Stimulated activated CD8-positive, alpha-beta memory T cell treated with anti-CD3 and anti-CD28 coated beads, Interleukin-15, amount 100 ng/mL, for 1 hour (primary cell): ENCODE measurements around the gene BMAL2.

Source experiments
- DNase-seq: peaks from one replicate; pipeline ENCODE4 v3.0.0-alpha.2; 2020; ENCODE audit warnings: low read depth

BMAL2 gene

DNA sequence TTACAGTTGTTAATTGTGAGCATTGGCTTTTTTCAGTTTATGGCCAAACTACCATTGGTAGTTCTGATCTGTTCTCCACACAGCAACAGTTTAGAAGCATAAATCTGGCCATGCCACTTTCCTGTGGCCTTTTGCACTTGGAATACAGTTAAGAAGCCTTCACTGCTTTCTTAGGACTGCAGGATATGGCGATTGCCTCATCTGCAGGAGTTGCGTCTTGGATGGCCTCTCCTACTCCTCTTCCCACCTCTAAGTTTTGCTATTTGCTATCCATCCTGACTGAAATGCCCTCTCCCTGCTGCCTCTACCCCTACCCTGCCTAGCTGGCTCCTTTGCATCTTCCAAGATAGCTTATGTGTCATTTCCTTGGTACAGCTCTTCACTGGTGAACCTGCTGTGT is 12.8 kb upstream of the BMAL2 start:
- DNase-seq: no peak

DNA sequence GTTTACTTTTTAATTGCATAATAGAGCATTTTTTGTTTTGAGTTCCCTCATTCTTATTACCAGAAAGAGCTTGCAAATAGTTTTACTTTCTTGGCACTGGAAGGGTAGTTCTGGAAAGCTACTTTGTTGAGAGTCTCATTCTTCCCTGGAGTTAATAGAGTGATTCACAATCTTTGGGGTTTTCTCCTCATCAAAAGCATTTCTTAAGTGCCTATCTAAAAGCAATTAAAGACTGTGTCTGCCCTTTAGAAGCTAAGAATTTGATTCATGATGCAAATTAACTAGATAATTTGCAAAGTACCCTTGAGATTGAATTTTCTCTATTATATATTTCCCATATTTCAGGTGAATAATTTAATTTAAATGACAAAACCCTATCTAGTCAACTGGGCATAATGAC is 8.1 kb upstream of the BMAL2 start:
- no peak for DNase-seq

DNA sequence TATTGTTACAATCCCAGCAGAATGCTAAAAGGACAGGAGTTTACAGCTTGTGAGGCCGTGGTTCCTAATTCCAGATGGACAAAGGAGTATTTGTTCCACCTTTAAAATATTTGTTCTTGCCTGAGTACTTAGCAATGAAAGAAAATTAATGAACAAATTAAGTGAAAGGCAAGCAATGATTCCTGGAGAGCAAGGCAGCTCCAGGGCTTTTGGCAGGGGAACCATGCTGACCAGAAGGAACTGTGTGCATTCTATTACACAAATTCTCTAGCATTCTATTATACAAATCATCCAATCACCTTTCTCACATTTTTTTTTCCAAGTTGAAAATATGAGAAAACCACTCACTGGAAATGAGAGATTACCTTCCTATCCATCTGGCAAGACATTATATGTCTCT is 1.8 kb upstream of the BMAL2 start:
- DNase-seq: no peak

DNA sequence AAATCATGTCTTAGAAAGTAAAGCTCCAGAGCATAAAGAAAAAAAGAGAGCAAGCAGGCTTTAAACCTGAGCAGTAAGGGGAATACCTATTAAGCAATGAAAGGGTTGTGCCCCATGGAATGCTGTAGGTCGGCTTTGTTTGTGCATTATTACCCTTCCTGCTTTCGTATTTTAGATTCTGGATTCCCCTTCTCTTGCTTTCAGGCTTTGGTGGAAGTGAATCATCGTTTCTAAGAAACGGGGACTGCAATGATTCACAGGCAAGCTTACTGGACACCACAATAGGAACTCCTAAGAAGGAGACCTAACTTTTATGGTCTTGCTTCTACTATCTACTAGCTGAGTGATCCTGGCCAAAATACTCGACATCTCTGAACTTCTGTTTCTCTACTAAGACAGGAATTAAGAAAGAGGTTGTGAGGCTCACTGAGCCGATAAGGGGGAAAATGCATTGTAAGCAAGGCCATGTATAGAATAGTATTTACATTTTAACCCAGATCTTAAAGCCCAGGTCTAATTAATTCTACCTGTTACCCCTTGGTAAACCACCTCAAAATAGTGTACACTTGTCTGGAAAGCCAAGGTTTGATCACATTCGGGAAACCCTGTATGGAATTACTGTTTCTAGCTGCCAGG is 1.2 kb upstream of the BMAL2 start:
- no peak for DNase-seq

DNA sequence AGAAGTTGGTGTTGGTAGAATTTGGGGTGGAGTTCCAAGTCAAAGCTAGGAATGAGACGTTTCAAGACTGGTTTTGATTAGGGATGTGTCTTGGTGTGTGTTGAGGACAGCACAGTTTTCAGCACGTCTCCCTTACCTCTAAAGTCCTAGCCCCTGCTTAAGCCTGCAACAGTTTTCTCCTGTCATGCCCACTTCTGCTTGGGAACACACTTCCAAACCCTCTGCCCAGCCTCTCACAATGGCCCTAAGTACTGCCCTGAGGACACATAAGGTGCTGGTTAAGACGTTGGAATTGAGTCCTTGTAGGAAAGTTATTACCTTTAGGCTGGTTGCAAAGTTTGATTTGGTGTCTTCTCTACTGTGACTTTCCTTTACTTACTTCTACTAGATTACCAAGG is 710 bp upstream of the BMAL2 start:
- DNase-seq: no peak

DNA sequence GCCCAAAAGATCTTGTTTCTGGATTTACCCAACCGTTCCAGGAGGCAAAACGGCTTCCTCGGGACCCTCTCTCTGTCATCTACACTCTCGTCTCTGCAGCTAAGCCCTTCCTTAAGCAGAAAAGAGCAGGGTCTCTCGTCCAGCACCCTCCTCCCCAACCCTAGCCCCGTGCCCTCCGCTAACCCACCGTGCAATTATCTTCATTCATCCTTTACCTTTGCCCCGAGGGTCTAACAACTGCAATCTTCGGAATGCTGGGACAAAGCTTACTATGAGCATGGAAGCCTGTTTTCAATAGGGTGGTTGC is 276 bp upstream of the BMAL2 start:
- no peak for DNase-seq

DNA sequence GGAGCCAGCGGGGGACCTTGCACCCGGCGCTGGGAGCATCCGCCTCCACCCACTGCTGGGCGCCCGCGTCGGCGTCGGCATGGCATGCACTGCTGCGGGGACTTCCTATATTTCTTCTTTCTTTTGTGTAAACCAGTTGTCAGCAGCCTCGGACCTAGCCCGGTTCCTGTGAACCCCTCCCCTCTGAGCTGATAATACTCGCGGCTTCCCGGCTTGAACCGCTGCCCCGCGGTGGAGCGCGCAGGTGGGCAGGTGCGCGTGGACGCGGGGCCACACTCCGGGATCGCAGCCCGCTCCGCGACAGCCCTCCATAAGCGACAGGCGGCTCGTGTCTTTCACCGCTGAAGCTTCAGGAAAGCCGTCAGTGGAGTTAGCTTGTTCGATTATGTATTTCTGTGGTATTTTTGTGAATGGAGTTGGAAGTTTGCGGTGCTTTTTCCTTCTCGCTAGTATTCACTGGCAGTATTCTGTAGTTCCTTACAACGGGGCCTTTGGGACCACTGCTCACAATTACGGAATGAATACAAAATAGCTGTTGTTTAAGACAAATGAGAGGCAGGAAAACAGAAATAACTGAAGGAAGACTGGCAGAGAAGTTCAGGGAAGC is 870 bp downstream of the BMAL2 start:
- no peak for DNase-seq

DNA sequence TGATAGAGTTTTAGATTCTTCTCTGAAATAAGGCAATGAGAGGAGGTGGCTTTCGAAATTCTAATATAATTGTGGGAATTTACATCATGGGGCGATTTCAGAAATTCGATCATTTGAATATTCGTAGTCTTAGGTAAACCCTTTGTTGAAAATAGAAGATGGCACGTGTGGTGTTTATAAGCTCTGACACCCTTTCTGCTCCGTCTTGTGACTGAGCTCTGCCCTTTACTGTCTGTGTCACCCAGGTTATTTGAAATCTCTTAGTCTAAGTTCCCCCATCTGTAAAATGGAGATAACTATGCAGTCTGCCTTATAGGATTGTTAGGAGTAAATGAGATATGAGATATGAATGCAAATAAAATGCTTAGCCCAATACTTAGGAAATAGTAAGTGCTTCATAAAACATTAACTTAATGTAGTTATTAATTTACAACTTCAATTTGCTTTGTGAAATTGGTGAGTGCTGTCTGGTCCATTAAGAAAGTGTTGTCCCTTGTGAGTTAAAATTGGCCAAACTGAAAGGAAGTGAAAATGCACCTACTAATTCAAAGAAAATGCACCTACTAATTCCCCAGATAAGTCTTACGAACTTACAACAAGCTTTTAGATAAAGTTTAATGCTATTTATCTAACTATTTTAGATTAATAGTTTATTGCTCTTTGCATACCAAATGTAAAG is 1.5 kb downstream of the BMAL2 start:
- no peak for DNase-seq

DNA sequence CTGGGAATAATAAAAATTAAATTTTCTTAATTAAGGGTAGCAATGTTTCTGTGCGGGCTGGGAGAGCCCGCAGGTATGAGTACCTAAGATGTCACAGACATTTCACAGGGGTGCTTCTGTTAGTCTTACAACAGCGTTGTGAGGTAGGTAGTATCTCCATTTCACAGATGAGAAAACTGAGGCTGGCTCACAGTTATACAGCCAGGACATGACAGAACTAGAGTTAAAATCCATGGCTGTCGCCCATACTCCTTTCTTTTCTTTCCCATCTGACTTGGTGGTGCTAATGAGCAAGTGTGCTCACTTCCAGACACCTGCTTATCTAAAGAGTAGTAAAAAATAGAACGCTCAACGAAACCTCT is 2.1 kb downstream of the BMAL2 start:
- DNase-seq: no peak

DNA sequence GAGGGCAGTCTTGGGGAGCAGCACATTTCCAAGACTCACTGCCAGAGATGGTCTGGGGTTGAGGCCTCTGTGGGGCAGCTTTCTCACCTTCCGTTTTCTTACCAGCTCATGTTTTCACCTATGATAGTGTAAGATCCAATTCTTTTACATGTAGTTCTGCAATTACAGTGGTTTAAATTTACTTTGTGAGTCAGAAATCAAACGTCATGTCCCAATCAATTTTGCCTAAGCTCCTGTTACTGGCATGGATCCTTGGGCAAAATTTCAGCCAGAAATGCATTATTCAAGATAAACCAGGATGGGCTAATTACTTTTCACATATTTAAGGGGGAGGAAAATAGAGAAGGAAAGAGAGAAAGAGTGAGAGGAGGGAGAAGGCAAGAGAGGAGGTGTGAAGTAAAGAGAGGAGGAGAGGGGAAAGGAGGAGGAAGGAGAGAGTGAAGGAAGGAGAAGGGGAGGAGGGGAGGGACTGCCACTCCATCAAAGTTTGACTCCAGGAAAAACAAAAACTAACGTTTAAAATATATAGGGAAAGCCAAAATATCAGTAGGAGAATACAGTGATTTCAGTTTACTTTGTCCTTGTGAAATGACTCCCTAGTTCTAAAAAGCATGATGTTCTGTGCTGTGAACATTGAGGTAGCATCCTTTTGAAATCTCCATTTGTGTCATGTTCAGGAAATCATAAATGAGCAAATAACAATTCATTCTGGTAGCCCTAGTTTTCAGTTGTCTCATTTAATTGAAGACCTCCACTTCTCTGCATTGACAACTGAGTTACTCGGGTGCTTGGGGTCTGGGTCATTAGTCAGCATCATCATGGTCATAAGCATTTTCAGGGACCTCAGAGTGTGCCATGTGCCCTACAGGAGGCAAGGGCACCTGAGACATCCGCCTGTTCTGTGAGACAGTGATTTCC is 3.0 kb downstream of the BMAL2 start:
- DNase-seq: no peak

DNA sequence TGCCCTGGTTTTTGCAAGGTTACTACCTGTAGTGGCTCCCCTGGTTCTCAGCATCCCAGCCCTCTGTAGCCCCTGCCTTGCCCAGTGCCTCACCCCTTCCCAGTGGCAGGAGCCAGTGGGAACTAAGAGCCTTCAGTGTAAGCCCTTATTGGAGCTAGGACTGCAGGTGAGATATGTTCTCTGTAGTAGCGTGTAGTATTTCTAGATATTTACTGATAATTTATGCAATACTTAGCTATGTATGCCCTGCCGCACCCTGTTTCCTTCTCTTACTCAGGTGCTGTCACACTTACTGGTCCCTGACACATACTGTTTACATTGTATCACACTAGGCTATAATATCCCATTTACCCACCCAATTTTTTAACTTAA is 3.6 kb downstream of the BMAL2 start:
- no peak for DNase-seq

DNA sequence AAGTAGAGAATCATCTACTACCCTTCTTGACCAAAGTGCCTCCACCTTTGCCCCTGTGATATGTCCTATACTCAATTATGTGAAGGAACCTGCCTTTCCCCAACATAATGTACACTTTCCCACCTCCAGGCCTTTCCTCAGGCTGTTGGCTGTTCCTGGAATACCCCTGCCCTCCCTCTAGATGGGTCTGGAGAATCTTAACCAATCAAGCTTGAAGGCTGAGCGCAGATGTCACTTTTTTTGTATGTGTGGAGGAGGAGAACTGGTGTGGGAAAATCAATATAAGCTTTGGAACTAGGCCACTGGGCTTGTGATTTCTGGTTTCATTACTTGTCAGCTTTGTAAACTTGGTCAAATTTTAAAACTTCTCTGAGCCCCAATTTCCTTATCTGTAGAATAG is 4.7 kb downstream of the BMAL2 start:
- no peak for DNase-seq

DNA sequence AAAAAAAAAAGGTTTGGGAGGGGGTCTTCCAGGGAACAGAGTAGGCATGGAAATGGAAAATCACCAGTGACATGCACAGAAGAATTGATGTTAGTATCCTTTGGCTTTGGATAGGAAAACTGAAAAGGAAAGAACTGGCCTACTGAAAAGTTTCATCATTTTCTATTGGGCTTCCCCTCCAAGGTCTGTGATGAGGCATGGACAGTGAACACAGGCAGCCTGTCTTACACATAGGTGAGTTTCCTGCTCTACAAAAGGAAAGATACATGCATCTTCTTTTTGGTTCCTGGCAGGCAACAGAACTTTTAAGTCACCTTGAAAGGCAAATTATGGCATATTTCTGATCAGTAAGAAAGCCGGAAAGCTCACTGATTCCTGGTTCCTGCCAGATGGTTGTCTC is 5.8 kb downstream of the BMAL2 start:
- DNase-seq: no peak

DNA sequence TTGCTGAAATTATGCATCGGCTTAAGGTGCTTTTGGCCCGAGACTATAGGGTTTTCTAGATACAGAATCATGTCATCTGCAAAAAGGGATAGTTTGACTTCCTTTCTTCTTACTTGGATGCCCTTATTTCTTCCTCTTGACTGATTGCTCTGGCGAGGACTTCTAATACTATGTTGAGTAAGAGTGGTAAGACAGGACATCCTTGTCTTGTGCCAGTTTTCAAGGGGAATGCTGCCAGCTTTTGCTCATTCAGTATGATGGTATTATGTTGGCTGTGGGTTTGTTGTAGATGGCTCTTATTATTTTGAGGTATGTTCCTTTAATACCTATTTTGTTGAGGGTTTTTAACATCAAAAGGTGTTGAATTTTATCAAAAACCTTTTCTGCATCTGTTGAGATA is 8.3 kb downstream of the BMAL2 start:
- no peak for DNase-seq

DNA sequence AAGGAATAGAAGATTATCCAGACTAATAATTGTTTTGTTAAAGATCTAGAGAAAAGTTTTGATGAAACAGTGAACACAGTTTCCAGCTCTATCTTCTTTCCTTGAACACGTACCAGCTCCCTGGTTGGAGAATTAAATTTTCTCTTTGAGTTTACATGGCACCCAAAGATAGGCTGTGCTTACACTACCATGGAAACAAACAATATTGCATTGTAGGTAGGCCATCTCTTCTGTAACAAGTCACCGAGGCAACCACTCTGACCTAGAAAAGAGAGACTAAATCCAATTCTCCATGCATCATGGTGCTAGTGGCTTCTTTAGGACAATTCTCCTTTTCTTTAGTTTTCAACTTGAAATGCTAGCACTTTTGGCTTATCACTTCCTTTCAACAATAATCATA is 9.9 kb downstream of the BMAL2 start:
- DNase-seq: no peak

DNA sequence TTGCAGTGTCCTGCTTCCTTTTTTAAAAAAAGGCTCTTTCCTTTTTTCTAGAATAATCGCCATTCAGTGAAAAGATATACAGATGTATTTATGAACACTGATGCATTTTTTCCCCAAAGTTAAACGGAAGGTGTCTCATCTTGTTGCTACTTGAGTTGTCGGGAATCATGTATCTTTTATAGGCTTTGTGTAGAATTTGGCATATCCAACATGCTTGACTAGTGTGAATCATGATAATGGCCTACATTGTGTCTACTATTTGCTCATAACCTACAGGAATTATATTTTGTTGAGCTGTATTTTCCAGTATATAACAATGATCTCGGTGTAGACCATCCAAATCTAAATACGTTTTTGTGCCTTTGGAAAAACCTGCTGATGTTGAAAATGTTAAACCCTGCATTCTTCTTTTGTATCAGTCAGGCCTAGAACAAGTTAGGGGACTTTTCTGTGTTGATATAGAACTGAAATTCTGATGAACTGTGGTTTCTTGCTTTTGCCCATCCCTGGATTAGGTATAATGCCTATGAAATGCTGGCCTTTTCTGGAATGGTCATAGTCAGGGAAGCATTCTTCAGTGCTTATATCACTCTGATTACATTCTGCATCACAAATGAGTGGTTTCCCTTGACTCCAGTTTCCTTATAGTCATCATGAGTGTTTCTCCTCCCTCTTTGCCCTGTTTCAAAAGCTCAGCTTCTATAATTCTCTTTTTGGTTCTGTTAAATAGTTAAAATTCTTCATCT is 10.8 kb downstream of the BMAL2 start:
- DNase-seq: no peak

DNA sequence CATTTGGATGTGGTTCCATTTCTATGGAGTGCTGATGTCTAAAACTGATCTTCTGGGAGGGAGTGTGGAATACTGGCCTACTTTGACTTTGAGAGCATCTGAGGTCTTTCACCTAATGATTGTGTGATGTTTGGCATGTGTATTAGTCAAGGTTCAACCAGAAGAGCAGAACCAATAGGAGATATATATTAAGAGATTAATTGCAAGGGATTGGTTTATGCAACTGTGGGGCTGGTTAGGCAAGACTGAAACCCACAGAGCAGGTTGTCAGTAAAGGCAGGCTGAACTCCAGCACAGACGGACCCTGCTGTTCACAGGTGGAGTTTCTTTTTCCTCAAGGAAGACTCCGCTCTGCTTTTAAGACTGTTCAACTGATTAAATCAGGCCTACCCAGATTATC is 11.6 kb downstream of the BMAL2 start:
- DNase-seq: no peak

DNA sequence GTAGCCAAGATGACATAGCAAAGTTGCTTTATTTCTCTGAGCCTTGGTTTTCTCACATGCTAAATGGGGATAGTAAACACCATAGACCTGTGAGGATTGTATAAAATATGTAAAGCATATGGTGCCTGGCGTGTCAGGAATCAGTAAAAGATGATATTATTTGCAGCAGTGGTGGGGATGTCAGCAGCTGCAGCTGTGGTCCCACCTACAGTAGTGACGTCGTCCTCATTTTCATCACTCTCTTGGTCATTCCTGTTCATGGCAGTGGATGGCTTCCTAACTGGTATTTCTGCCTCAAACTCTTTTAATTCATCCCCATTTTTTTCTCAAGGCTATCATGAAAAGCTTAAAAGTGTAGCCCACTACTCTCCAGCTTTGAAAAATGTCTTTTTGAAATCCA is 12.1 kb downstream of the BMAL2 start:
- DNase-seq: no peak

DNA sequence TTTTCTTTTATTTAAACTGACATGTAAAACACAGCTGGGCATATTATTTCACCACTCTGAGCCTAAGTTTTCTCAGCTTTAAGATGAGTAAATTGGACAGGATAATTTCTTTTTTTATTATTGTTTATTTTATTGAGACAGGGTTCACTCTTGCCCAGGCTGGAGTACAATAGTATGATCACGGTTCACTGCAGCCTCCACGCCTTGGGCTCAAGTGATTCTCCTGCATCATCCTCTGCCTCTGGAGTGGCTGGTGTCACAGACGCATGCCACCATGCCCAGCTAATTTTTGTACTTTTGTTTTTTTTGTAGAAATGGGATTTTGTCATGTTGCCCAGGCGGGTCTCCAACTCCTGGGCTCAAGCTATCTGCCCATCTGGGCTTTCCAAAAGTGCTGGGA is 12.7 kb downstream of the BMAL2 start:
- no peak for DNase-seq

DNA sequence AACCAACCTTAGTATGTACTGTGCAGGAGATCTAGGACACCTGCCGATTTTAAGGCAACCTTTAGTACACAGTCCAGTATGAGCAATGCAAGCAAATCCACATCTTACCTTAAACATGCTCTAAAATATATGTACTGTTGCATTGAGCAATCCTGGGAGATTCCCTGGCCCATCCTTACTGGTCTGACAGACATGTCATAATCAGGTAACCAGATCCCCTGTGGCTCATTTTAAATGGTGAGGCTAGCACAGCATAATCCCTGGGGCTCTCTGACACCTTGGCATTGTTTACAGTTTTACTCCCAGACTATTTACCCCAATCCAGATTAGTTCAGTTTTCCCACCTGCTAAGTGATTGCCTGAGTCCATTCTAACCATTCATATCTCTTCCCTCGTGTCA is 15.1 kb downstream of the BMAL2 start:
- DNase-seq: no peak

DNA sequence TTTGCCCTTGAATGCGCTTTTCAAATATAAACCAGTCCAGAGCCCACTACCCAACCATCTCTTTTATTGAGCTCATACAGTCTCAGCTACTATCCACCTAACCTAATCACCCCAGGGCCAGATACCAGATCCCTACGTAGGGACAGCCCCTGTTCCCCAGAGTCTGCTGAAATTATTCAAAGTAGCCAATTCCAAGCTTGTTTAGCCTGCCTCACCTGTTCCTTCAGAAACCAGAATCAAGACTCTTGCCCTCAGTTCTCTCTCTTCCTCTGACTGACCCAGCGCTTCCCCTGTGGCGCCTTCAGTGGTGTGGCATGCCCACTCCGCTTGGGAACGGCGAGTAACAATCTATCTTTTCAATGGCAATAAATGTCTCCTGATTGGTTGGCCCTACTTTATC is 18.8 kb downstream of the BMAL2 start:
- no peak for DNase-seq

DNA sequence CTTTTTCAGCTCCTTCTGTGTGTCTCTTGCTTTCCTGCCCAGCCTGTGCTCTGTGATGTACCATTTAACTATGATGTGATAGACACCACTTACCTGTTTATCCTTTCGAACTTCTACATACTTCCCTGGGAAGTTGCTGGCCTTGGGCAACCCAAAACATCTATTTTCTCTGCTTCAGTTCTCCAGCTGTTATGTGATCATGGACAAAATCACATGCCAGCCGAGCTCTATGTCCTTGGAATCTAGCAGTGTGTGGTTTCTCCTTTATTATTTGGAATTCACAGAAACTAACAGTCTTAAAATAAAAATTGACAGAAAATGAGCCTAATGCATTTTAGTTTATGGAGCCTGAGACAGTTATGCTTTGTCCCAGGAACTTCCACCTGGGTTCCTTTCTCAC is 22.9 kb downstream of the BMAL2 start:
- no peak for DNase-seq

DNA sequence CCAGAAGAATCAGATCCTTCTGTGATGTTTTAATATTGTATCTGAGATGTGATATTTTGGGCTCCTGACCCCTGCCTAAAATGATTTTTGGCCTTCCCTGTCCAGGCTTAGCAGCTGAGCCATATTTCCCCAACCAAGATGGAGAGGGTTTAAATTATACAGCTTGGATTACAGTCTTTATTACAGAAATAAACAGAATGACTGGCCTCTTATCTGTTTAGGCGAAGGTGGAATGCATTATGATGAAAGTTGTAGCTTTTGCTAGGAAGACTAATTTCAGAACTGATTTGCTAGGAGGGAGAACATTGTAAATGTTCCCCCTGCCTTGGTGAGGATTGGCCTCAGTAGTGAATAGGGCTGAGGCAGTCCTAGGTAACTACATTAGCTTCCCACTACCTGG is 23.3 kb downstream of the BMAL2 start:
- no peak for DNase-seq
